DMS79 treated with DMSO at 0.1 percent for 48 hours (cell line): ENCODE measurements around the gene ALKBH6.

Experiments used
- DNase-seq: peaks from one replicate; lab custom pipeline; 2025; lab: John Stamatoyannopoulos, UW

Gene ALKBH6

DNA sequence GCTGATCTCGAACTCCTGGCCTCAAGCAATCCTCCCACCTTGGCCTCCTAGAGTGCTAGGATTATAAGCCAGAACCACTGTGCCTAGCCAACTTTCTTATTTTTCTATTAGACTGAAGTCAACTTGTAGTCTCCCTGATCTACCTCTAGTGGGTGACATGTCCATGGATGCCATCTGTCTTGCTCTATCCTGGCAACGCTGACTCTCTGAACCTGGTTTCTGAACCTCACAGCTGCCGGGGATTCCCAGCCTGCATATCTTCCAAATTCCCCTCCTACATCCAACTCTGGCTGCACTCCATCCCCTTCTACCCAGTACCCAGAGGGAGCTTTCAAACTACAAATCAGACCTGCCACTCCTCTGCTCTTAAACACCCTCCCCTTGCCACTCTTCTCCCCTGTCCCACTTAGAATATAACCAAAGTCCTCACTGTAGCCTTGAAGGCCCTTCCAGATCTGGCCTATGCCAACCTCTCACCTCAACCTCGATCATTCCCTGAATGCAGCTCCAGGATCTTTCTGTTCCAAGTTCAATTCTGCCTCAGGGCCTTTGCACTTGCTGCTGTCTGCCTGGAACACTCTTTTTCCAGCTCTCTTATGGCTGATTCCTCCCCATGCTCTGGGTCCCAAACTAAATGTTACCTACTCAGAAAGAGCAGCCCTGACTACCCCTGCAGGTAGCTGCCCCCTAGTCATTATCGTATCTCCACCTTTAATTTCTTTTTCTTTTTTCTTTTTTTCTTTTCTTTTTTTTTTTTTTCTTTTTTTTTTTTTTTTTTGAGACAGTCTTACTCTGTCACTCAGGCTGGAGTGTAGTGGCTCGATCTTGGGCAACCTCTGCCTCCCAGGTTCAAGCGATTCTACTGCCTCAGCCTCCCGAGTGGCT, 16.5 kb upstream of the ALKBH6 start:
- DNase-seq, result no peak

DNA sequence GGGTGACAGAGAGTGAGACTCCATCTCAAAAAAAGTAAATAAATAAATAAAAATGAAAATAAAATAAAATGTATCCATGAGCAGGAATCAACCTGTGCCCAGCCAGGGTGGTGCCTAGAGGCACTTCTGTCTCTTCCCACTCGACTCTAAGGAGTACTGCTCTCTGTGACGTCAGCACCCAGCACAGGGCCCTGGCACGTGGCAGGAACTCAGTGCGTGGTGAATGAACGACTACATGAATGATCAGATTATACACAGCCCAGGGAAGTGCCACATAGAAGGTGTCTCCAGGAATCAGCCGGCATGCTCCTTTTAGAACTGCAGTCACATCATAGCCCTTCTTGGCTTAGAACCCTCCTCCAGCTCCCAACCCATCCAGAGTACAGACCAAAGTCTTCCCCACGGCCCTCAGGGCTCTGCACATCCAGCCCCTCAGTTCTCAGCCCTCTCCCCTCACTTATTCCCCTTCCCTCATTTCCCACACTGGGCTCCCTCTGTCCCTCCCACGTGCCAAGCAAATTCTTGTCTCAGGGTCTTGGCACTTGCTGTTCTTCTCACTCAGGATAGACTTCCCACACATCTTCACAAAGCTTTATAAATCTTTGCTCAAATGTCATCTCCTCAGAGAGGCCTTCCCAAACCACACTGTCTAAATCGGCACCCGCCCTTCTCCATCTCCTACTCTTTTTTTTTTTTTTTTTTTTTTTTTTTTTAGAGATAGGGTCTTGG, 14.5 kb upstream of the ALKBH6 start:
- DNase-seq, result no peak

DNA sequence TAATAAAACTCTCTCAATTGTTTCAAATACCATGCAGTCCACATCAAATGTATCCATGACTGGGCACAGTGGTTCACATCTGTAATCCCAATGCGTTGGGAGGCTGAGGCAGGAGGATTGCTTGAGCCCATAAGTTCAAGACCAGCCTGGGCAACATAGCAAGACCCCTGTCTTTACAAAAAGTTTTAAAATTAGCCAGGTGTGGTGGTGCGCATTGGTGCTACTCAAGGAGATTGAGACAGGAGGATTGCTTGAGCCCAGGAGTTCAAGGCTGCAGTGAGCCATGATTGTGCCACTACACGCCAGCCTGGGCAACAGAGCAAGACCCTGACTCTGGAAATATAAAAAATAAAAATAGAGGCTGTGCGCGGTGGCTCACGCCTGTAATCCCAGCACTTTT, 13.7 kb upstream of the ALKBH6 start:
- no peak for DNase-seq

DNA sequence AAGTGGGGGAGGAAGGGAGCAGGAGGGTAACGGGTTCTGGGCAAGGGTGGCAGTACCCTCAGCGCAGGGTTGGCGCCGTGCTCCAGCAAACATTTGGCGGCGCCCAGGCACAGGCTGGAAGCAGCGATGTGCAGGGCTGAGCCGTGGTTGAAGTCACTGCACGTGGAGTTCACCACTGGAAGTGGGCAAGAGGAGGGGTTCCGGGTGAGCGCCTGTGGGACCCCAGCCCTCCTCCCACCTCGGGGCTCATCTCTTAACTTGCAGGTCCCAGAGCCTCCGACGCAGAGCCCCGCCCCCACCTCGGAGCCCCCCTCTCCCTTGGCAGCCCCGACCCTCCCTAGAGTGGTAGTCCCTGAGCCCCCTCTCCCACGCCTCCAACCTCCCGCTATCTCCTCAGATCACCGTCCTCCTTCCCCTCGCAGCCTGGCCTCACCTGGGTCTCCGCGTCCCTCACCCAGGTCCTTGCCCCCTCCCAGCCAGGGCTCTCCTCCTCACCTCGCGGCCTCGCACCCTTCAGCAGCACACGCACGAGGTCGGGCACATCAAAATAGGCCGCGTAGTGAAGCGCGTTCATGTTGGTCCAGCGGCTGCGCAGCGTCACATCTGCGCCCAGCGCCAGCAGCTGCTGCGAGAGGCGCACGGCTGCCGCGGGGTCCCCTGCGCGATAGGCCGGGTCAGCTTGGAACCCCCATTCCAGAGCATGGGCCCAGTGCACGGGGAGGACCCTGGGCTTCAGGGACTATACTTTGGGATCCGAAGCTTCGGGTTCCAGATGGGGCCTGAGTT, 12.3 kb upstream of the ALKBH6 start:
- no peak for DNase-seq

DNA sequence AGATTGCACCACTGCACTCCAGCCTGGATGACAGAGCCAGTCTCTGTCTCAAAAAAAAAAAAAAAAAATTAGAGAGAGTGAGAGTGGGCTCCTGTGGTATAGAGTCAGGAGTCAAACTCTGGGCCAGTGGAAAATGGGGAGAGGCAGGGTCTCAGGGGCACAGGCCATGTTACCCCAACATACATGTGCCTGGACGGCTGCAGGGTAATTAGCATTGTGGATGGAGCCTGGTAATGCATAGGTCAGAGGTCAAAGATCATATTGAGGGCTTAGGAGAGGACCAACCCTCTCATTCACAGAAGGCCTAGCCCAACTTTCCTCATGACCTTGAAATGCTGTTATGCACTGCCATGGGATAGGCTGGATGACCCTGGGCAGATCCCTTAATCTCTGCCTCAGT, 11.5 kb upstream of the ALKBH6 start:
- no peak for DNase-seq

DNA sequence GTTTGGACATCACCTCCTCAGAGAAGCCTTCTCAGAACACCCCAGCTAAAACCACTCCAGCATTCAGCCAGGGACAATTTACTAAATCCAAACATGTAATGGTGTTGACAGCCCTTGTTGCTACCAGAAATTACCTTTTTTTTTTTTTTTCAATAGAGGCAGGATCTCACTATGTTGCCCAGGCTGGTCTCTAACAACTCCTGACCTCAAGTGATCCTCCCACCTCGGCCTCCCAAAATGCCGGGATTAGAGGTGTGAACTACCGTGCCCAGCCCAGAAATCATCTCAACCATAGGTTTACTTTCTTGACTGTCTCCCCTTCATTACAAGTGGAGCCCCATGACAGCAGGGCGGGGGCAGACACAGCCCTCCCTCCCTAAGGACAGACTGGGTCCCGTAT, 9.4 kb upstream of the ALKBH6 start:
- no peak for DNase-seq

DNA sequence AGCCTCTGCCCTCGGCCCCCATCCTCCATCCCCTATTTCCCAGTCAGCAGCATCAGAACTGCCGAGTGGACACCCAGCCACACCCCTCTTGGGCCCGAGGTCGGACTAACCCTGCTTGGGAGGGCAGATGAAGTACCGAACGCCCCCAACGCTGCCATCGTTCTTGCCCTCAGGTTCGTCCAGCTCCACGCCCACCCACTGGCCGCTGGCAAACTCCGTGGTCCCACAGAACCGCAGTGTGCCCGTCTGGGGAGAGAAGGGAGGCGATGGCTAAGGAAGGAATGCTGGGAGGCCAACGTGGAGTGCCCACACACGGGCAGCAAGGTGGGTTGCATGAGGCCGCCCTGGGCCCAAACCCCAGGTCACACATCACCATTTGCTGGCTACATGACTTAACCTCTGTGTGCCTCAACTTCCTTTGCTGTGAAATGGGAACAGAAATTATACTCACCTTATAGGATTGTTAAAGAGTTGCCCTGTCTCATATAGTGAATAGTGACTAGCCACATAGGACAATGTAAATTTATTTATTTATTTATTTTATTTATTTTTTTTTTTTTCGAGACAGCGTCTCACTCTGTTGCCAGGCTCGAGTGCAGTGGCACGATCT, 5.2 kb upstream of the ALKBH6 start:
- DNase-seq, result no peak

DNA sequence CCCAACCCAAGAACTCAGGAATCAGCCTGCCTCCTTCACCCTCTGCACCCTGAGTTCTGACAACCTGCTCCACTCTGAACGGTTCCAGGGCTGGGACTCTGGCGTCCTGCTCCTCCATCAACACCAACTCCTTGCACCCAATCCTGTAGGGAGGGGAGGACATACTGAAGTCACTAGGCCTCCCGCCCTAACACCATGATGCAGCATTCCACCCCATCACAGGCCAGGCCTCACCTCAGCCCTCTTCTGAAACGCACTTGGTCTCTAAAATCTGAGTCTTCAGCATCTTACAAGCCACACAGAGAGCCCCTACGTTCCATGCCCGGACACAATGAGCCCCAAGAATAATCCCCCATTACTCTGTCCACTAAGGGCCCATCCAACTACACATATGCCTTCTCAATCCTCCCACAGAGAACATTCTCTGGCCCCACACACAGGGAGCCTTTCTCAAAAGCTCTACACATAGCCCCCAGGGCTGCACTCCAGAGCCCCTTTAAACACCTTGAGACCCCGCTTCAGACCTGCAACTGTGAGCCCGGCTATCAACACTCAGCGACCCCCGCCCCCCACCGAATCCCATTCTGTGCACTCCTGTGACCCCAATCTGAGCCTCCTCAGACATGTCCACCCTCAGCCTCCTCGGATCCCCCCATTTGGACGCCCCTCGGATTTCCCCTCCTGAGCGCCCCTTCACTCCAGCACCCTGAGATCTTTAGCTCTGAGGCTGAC, 567 bp downstream of the ALKBH6 start:
- DNase-seq, result no peak

DNA sequence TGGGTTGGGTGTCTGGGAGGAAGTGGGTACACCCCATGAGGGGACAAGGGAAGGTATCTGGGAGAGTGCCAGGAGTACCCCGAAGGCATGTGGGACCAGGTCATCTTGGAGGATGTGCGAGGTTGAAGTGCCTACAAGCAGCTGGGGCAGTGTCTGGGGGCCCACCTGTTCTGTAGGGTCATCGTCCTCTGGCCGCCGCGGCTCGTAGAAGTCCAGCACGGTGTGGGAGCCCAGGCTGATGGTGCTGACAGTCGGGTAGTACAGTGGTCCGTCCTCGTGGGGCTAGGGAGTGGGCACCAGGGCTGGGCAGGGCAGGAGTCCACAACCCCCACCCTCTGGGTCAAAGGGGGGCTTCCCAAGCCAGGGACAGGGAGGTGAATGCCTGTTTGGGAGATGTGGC, 3.6 kb downstream of the ALKBH6 start:
- no peak for DNase-seq

DNA sequence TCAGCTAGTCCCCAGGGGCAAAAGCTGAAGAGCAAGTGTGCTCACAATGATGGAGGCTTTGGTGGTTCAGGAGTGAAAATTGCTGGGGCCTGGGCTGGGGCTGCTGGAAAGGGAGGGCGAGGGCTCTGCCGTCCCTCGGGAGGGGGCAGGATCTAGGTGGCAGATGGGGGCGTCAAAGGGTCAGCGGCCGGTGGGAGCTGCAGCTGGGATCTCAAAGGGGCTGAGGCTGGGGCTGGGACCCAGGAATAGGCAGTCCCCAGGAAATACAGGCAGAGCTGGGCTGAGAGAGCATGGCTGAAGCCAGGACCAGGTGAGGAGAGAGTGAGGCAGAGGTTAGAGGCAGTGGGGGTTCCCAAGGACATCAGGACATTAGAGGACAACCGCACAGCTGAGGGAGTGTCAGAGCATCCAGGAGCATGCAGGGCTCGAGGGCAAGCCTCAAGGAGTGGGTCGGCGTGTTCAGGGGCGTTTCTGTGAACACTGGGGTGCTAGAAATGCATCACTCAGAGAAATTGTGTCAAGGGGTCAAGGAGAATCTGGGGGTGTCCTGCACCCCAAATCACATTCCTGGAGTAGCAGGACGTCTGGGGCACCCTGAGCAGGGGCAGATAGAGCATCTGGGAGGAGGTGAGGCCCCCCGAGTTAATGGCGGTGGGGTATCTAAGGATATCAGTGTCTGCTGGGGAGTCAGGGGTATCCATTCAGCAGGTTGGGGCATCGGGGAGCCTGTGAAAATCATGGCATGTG, 4.2 kb downstream of the ALKBH6 start:
- no peak for DNase-seq

DNA sequence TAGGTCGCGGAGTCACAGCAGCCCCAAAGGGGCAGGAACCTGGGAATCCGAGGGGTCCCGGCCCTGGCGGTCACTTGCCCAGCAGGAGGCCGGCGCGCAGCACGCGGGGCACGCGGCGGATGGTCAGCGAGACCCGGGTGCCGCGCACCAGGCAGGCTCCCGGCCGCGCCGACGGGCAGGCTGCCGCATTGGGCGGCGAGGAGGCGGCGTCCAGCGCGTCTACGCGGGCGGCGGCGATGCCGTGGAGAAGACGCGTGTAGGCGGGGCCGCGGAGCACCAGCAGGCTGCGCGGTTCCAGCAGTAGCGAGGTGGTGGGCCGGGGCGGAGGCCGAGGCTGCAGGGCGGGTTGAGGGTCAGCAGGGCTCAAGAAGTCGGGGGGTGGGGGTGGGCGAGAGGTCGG, 4.8 kb downstream of the ALKBH6 start:
- peak; percentile 45 for DNase-seq

DNA sequence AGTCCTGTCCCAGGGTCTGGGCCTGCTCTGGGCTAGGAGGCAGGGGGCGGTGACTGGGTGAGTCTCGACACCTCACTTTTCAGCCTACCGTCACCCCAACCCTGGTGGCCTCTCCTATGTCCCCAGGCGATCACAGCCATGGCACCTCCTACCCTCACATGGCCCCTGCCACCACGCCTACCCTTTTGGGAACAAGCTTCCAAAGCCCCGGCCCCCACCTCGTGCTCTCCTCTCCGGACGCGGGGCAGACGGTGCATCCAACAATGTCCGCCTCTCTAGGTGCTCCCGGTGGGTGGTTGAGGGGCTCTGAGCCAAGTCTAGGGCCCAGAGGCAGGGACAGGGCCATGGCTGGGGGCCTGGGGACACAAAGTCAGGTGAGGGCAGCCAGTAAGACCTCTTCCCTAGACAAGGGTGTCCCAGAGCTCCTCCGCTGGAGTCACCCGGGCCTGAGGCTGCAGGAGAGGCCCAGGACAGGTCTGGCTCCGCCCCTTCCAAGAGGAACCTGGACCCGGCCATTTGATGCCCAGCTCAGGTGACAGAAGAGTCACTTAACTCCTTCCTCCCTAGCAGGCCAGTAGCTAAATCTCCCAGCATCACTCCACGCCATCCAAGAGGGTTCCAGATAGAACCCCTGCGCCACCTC, 5.6 kb downstream of the ALKBH6 start, which contains the start of gene SYNE4:
SYNE4 (minus strand) TSS at position 478 of the 643 bp plus-strand sequence; CDS start at position 346, 132 bp downstream.
- peak; percentile 77 for DNase-seq

DNA sequence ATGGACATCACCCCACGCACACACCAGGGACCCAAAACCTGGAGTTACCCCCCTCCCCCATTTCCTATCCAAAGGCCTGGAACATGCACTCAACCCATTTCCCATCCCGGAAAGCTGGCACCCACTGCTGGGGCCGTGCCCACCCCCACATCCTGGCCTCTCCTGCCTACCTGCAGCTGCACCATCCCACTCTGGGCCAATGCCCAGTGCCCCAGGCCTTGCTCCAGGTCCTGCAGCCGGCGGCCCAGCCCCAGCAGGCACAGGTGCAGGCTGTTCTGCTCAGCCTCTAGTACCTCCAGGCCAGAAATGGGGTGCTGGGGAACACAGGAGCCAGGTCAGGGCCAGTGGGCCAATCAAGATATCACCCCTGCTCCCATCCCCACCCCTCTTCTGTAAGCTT, 7.1 kb downstream of the ALKBH6 start:
- no peak for DNase-seq

DNA sequence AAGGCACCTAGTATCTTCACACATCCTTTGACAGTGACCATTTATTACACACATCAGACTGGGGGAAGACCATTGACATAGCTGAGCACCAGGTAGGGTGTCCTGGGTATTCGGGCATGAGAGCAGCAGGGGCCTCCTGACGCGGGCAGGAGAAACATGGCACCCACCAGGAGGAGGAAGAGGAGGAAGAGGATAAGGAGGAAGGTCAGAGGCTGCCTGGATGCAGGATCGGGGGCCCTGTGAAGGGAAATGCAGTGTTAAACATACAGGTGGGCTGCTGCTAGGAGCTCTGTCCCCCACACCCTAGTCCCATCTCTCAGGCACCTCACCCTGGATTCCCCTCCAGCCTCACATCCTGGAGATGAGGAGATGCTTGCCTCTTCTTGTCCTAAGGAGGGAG, 10.7 kb downstream of the ALKBH6 start:
- DNase-seq, result no peak

DNA sequence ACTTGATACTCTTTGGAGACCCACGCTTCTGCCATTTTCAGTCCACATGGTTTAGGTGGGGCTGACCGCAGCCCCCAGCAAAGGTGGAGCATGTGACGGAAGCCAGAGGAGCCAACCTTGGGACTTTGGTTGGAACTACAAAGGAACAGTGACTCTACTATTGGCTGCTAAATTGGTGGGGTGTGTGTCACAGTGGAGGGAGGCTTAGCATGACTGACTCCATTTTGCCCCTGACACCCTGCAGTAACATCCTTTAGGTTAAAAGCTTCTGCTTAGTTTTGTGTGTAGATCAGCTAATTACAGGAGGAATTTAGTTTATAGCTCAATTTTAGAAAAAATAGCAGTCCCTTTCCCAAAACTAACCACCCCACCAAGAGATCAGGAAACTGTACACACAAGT, 12.4 kb downstream of the ALKBH6 start:
- DNase-seq, result no peak

DNA sequence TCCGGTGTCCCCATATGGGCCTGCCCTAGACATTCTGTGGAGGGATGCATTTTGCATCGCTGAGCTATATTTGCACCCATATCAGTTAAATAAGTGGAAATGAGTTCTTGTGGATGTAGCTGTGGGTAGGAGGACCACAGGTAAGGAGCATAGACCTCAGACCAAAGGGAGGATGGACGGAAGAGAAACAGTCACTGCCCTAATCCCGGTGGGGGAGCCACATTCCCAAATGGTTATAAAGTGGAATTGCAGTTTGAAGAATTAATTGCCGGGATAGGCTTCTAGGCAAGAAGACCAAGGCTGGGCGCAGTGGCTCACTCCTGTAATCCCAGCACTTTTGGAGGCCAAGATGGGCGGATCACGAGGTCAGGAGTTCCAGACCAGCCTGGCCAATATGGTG, 17.2 kb downstream of the ALKBH6 start:
- DNase-seq, result no peak

DNA sequence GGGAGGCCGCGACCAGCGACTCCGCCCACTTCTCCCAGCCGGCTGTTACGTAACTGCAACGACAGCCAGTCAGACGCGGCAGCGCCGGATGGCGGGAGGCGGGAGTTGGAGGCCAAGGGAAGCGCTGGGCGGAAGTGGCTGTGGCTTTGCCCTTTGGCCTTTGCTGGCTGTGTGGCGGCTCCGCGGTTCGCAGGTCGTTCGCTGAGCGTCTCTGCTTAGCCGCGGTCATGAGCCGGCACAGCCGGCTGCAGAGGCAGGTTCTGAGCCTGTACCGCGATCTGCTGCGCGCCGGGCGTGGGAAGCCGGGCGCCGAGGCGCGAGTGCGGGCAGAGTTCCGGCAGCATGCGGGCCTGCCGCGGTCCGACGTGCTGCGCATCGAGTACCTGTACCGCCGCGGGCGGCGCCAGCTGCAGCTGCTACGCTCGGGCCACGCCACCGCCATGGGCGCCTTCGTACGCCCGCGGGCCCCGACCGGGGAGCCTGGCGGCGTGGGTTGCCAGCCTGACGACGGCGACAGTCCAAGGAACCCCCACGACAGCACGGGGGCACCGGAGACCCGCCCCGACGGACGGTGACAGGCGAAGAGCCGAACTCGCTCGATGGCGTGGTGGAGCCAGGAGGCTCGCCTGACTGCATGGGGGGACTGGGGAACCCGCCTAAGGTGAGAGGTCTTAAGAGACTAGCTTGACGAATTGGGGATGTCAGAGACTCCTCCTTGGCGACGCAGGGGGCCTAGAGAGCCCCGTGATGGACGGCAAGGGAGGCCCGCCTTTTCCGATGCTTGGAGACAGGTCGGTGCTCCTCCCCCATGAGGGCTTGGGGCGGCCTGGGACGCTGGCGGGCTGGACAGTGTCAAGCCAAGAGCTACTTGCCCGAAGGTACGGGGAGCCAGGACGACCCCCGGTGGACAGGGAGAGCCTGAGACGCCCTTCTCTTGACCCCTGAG, 18.7 kb downstream of the ALKBH6 start, which contains the start of gene SDHAF1:
SDHAF1 (plus strand) TSS at position 141 of the 946 bp plus-strand sequence; CDS start at position 228, 87 bp downstream.
- peak; percentile 94 for DNase-seq

DNA sequence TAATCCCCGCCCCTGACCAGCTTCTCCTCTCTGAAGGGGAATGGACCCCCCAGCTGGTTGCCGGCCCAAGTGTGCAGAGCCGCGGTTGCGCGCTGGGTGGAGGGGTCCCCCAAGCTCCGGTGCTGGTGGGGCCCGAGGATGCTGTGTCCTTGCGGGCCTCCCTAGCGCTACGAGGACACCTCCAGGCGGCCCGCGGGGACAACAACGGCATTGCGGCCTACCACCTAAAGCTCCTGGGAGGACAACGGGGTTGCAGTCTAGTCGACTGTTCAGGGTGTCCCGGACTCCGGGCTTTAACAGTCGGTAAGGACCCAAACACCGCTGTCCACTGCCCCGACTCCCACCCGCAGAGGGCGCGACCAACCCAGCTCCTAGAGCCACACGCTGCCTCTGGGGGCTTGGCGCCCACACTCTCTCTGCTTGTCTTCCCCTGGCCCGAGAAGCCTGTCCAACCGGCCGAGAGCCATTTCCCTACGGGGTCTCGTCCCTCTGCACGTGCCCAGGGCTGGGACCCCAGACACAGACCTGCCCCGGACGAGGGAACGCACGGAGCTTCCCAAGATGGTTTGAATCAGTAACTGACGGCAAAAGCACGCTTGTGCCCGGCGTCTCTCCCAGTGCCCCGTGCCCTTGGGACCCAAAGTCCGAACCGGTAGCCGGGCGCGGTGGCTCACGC, 20.0 kb downstream of the ALKBH6 start:
- no peak for DNase-seq
